Right atrium auricular region (tissue), 2 donors: Measurements from ENCODE around the gene TRIM7. TPM values are rescaled to one million over a fixed set of nuclear protein-coding genes. Genes with fewer than 3 reads are reported as not detected.

Experiments
- DNase-seq: peaks from one replicate; pipeline ENCODE4 v3.0.0-alpha.2; 2019; ENCODE audit warnings: low spot score
- H3K27ac ChIP-seq, 2 donors: fragments of 200-600 bp; sonication (generic); 1 replicate in 1 of 2; 2 replicates in 1 of 2; pipeline ENCODE4 v1.5.1; 2016 to 2019
- H3K27me3 ChIP-seq, 2 donors: fragments of 200-600 bp; sonication (generic); one replicate each; pipeline versions ENCODE4 v1.5.1 to v1.6.0; 2017 to 2019
- H3K36me3 ChIP-seq: fragments of 200-600 bp; sonication (generic); one replicate; pipeline ENCODE4 v1.5.1; 2016
- H3K4me1 ChIP-seq, 2 donors: fragments of 200-600 bp; sonication (generic); one replicate each; pipeline versions ENCODE4 v1.5.1 to v1.6.0; 2017 to 2019
- H3K4me3 ChIP-seq, 2 donors: fragments of 200-600 bp; sonication (generic); 1 replicate in 1 of 2; 2 replicates in 1 of 2; pipeline ENCODE4 v1.5.1; 2017 to 2019; ENCODE audit warnings: mild to moderate bottlenecking in 1 of 2, moderate library complexity in 1 of 2
- H3K9me3 ChIP-seq, 2 donors: fragments of 200-600 bp; sonication (generic); one replicate each; pipeline ENCODE4 v1.5.1; 2019
- total RNA-seq, 2 donors: library from RNA; depleted of rRNA; stranded (reverse); fragments of >200 nt; gene quantifications; one replicate each; pipeline ENCODE4 v1.1.0, GENCODE V29; 2016
- TF ChIP-seq, protein P1 (sequence below), 2 donors: fragments of 200-600 bp; sonication (generic); IDR thresholded peaks; one replicate each; pipeline ENCODE4 v1.5.1; 2019; ENCODE audit warnings: antibody characterized with exemption in 2 of 2

TRIM7 gene
- total RNA-seq, 2 donors from 2014 or later = 4.1 to 7.7 TPM

GRCh38 chr5:181243564-181244343 lies 38.8 kb upstream of the TRIM7 start, which contains the start of gene RACK1:
Gene RACK1, minus strand, starts transcription at chr5:181243906. Its CDS starts 106 bp downstream, at chr5:181243800.
- Histone ChIP-seq H3K27me3 (no peaks in the 10 kb centered on the region), H3K4me1 (peaks cover 0 to 60% of the 10 kb centered on the region in 2 donors), H3K9me3 (no peaks in the 10 kb centered on the region), H3K27ac (peak within 1 kb of the TSS; percentile 94 to 99), H3K4me3 (peak within 1 kb of the TSS; percentile 59 to 79), H3K36me3 (peaks cover 36% of the 10 kb centered on the region)
- TF ChIP-seq, protein P1, sequence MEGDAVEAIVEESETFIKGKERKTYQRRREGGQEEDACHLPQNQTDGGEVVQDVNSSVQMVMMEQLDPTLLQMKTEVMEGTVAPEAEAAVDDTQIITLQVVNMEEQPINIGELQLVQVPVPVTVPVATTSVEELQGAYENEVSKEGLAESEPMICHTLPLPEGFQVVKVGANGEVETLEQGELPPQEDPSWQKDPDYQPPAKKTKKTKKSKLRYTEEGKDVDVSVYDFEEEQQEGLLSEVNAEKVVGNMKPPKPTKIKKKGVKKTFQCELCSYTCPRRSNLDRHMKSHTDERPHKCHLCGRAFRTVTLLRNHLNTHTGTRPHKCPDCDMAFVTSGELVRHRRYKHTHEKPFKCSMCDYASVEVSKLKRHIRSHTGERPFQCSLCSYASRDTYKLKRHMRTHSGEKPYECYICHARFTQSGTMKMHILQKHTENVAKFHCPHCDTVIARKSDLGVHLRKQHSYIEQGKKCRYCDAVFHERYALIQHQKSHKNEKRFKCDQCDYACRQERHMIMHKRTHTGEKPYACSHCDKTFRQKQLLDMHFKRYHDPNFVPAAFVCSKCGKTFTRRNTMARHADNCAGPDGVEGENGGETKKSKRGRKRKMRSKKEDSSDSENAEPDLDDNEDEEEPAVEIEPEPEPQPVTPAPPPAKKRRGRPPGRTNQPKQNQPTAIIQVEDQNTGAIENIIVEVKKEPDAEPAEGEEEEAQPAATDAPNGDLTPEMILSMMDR (IDR thresholded peaks at IDR 0.05) = no peak
- DNase-seq = peak; percentile 86

DNA sequence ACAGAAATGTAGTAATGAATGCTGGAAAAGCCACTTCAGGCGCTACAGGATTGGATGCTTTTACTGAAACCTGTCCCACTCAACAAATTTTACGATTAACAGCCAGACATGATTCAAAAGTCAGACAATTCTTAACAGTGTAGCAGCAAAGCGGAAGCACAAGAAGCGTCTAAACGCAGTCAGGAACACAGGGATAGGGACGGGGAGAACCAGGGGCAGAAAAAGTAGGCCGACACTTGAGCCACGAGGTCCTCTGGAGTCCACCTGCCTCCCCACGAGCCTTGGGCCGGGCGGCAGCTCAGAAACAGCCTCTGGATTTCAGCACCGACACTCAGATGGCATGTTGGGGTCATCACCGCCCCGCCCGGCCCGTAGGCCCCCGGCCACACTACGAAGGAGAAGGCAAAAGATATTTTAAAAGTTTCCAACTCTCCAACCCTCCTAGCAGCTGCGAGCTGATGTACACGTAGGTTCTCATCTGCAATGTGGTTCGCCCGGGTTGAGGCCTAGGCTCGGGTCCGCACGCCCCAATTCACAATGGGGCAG lies 38.1 kb upstream of the TRIM7 start:
- TF ChIP-seq, protein P1 (IDR thresholded peaks at IDR 0.05) = no peak
- Histone ChIP-seq H3K9me3 (no peaks in the 10 kb centered on the region), H3K27ac (peak overlapping the region; percentile 94 to 99), H3K36me3 (peaks cover 43% of the 10 kb centered on the region), H3K27me3 (no peaks in the 10 kb centered on the region), H3K4me1 (peaks cover 0 to 54% of the 10 kb centered on the region in 2 donors), H3K4me3 (peak overlapping the region; percentile 59 to 79)
- no peak for DNase-seq

- no peaks in the 10 kb centered on the region for H3K9me3 ChIP-seq
- no peak for DNase-seq
- peaks cover 53% of the 10 kb centered on the region for H3K36me3 ChIP-seq
- TF ChIP-seq, protein P1 (IDR thresholded peaks at IDR 0.05) = no peak
- H3K27me3 ChIP-seq = no peaks in the 10 kb centered on the region
- peaks cover 0 to 46% of the 10 kb centered on the region in 2 donors for H3K4me1 ChIP-seq
- H3K4me3 ChIP-seq = peak overlapping the region; percentile 59 to 79
- H3K27ac ChIP-seq = peak overlapping the region; percentile 94 to 99
These were observed 37.0 kb upstream of the TRIM7 start for GRCh38 chr5:181242031-181242451.

GRCh38 chr5:181241393-181241975 lies 36.5 kb upstream of the TRIM7 start:
- peaks cover 59% of the 10 kb centered on the region for H3K36me3 ChIP-seq
- no peak for DNase-seq
- peaks cover 0 to 46% of the 10 kb centered on the region in 2 donors for H3K4me1 ChIP-seq
- peak overlapping the region in 1 of 2 donors; percentile 79 for H3K4me3 ChIP-seq
- no peaks in the 10 kb centered on the region for H3K9me3 ChIP-seq
- TF ChIP-seq, protein P1 (IDR thresholded peaks at IDR 0.05) = no peak
- no peaks in the 10 kb centered on the region for H3K27me3 ChIP-seq
- peak overlapping the region; percentile 94 to 99 for H3K27ac ChIP-seq

DNA sequence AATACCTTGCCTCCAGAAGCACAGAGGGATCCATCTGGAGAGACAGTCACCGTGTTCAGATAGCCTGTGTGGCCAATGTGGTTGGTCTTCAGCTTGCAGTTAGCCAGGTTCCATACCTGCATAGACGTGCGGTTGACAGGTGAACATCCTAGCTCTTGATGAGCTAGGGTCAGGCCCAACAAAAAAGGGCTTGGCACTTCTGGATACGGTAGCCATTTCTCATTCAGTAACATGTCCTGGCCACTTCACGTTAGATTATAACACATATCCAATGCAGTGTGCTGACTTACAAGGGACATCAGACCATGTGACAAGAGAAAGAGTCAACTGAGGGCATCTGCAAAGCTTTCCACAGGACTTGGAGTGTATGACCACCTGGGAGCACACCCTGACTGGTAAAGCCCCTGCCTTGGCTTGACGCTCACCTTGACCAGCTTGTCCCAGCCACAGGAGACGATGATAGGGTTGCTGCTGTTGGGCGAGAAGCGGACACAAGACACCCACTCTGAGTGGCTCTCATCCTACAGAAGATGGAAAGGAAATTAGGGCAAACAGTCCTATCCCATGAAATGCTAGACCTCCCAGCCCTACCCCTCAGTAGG lies 34.2 kb upstream of the TRIM7 start:
- Histone ChIP-seq H3K9me3 (no peaks in the 10 kb centered on the region), H3K27me3 (no peaks in the 10 kb centered on the region), H3K36me3 (peaks cover 82% of the 10 kb centered on the region), H3K27ac (no peak overlapping the region), H3K4me1 (peaks cover 0 to 28% of the 10 kb centered on the region in 2 donors), H3K4me3 (no peak overlapping the region)
- TF ChIP-seq, protein P1 (IDR thresholded peaks at IDR 0.05) = no peak
- DNase-seq = no peak
